RWPE1 (cell line): ENCODE measurements around the gene CAMK1G.

ENCODE experiments used
- CTCF ChIA-PET: fragments of 350-600 bp; sonication (Branson Sonifier 250); formaldehyde crosslinking; extraction: SDS; loops from one replicate; lab custom pipeline; 2021; lab: Yijun Ruan, JAX
- POLR2A ChIA-PET: fragments of 400-600 bp; formaldehyde crosslinking; extraction: SDS; loops from one replicate; lab custom pipeline; 2020; ENCODE audit warnings: antibody characterized with exemption; ENCODE audit not compliant: low non-redundant PET; lab: Yijun Ruan, JAX
- DNase-seq: peaks from one replicate; pipeline ENCODE4 v3.0.0; 2012; ENCODE audit warnings: low spot score
- H3K27ac ChIP-seq: fragments of 450-650 bp; 2 replicates; pipeline ENCODE4 v1.5.1; 2017
- TF ChIP-seq, protein P1 (sequence below): fragments of 450-650 bp; conservative IDR thresholded peaks from 2 replicates; pipeline ENCODE4 v1.5.1; 2017; ENCODE audit warnings: low read depth, mild to moderate bottlenecking

CAMK1G gene

DNA sequence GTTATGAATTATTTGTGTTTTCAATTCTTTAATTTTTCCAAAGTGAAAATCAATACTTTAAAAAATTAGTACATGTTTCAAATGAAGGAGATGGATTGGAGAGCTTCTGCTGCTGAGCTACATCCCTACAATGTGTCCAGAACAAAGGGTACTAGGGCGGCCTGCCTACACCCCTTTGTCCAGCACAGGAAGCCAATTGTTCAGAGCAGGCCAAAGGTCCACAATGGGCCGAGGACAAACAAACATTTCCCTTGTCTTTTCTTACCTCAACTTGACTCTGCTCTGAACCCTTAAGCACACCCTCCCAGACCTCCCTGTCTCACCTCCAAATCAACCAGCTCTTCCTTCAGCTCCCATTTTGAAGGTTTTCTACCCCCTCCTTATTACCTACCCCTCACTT lies 39.4 kb upstream of the CAMK1G start:
- TF ChIP-seq, protein P1, sequence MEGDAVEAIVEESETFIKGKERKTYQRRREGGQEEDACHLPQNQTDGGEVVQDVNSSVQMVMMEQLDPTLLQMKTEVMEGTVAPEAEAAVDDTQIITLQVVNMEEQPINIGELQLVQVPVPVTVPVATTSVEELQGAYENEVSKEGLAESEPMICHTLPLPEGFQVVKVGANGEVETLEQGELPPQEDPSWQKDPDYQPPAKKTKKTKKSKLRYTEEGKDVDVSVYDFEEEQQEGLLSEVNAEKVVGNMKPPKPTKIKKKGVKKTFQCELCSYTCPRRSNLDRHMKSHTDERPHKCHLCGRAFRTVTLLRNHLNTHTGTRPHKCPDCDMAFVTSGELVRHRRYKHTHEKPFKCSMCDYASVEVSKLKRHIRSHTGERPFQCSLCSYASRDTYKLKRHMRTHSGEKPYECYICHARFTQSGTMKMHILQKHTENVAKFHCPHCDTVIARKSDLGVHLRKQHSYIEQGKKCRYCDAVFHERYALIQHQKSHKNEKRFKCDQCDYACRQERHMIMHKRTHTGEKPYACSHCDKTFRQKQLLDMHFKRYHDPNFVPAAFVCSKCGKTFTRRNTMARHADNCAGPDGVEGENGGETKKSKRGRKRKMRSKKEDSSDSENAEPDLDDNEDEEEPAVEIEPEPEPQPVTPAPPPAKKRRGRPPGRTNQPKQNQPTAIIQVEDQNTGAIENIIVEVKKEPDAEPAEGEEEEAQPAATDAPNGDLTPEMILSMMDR = no peak
- no peak overlapping the region for H3K27ac ChIP-seq
- no peak for DNase-seq
- ChIA-PET POLR2A (no interaction called here), CTCF (no interaction called here)

DNA sequence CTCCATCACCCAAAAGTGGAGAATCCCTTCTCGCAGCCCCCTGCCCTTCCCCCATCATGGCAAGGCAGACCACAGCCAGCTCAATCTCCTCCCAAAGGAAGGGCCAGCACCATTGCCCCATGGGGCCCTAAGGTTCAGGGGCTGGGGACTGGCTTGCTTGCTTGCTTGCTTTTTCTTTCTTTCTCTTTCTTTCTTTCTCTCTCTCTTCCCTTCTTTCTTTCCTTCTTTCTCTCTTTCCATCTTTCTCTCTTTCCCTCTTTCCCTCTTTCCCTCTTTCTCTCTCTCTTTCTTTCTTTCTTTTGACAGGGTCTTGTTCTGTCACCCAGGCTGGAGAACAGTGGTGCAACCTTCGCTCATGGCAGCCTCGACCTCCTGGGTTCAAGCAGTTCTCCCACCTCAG lies 38.1 kb upstream of the CAMK1G start:
- no peak overlapping the region for H3K27ac ChIP-seq
- TF ChIP-seq, protein P1 = no peak
- no peak for DNase-seq
- ChIA-PET CTCF (interaction anchor here (0.6 kb wide), 1 partner anchor 148 kb away, joined by 3 read pairs; no protein-coding TSS in a partner anchor), POLR2A (no interaction called here)

DNA sequence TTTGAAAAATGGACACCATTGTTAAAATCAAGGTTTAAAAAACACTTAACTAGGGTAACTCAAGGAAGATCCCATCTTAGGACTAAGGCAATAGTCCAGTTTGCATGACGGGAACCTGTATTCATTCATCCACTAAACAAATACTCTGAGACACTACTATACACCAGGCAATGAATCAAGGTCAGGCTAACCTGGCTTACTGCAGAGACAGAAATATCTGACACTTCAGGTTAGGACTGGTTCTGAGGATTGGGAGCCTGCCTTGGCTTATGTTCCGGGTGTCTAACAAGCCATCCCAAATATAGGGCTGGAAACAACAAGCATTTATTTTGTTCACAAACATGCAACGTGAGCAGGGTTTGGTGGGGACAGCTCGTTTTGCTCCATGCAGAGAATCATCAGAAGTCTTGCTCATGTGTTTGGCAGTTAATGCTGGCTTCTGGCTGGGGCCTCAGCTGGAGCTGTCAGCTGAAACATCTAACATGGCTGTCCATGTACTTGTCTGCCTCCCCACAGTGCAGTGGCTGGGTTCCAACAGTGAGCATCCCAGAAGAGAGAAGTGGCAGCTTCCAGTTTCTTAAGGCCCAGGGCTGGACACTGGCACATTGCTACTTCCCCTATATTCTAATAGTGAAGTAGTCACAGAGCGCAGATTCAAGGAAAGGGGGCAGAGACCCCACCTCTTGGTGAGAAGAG lies 37.0 kb upstream of the CAMK1G start:
- DNase-seq = no peak
- H3K27ac ChIP-seq = no peak overlapping the region
- POLR2A ChIA-PET = interaction anchor here (0.7 kb wide), 1 partner anchor 1011 kb away, joined by 6 read pairs; no protein-coding TSS in a partner anchor
- TF ChIP-seq, protein P1 = no peak
- CTCF ChIA-PET = interaction anchor here (0.6 to 0.9 kb wide), 2 partner anchors 19 to 88 kb away, joined by 3 to 4 read pairs; no protein-coding TSS in a partner anchor

DNA sequence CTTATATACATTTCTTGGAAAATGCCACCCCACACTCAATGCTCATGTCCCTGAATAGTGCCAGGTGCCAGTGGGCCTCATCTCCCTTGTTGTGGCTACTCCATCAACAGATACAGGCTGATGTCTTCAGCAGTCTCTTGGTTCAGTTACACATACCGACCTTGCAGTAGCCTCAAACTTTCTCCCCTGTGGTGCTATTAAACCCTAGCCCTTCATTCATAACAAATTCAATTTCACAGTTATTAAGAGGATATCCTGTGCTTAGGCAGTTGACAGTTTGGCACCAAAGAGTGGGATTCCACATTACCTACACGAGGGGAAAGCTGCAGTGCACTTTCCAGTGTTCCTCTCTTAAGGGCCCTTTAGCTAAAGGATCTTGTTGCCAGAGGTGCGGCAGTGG lies 35.9 kb upstream of the CAMK1G start:
- POLR2A ChIA-PET = no interaction called here
- H3K27ac ChIP-seq = no peak overlapping the region
- TF ChIP-seq, protein P1 = no peak
- DNase-seq = no peak
- CTCF ChIA-PET = interaction anchor here (0.6 kb wide), 1 partner anchor 33 kb away, joined by 3 read pairs; no protein-coding TSS in a partner anchor

DNA sequence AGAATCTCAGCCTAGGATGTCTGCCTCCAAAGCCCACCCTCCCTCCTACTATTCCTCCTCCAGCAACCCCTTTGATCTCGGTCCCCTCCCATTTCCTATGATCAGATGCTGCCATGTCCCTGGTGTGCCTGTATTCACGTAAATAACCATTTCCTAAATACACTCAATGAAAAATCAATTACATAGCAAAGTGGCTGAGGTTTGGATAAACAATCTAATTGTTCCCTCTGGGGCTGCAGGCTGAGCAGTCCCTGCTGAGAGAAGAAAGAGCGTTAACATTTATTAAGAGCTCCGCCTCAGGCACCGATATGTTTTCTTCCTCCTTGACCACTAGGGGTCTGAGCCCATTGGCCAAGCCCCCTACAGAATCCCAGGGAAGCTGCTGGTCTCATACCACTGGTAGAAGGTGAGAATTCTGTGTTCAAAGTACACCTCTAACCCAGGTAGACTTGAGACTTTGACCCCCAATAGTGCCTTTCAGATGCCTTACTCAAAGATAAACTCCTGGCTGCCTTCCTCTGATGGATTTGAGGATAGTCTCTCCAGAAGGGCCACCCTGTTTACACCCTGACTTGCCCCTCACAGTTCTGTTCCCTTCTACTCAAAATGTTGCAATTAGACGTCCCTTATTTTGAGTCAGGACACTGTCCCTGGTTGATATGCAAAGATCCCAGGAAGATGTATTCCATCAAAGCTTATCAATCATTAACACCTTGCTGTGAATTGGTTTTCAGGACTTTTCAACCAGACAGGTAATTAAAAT lies 33.9 kb upstream of the CAMK1G start:
- POLR2A ChIA-PET = no interaction called here
- CTCF ChIA-PET = no interaction called here
- H3K27ac ChIP-seq = no peak overlapping the region
- DNase-seq = no peak
- TF ChIP-seq, protein P1 = no peak

DNA sequence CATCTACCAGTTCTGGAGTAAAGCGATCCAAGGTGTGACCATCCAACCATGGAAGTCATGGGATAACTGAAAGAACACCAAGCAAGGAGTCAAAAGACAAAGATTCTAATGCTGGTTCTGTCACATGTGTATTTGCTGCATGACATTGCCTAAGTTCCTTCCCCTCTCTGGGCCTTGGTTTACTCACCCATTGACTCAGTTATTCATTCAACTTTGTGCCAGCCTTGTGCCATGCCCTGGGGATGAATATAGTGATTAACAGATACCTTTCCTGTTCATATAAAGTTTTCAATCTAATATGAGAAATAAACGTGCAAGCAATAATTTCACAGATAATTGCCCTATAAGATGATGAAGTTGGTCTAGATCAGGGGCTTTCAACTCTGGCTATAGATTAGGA lies 33.0 kb upstream of the CAMK1G start:
- TF ChIP-seq, protein P1 = no peak
- DNase-seq = no peak
- no peak overlapping the region for H3K27ac ChIP-seq
- ChIA-PET CTCF (no interaction called here), POLR2A (no interaction called here)
